Subcutaneous abdominal adipose tissue (tissue), 5 donors: ENCODE results near the gene C1orf159.
"Not testable (repeated sequence)": the region's sequence is repeated elsewhere in the genome, so short reads cannot be mapped to it uniquely, and the experiment has no call there.

ENCODE experiments used
- H3K27ac ChIP-seq: one replicate; pipeline ENCODE4 v1.7.0; 2013; ENCODE audit warnings: low read depth, mild to moderate bottlenecking, inconsistent platforms, low read length, moderate library complexity
- H3K27me3 ChIP-seq, 5 donors: one replicate each; pipeline ENCODE4 v1.7.0; 2013; ENCODE audit warnings: low read length in 5 of 5, inconsistent platforms in 1 of 5; ENCODE audit not compliant: control insufficient read depth in 5 of 5, insufficient read depth in 4 of 5
- H3K36me3 ChIP-seq, 5 donors: one replicate each; pipeline ENCODE4 v1.7.0; 2013; ENCODE audit warnings: low read length in 5 of 5; ENCODE audit not compliant: control insufficient read depth in 5 of 5, insufficient read depth in 5 of 5
- H3K4me1 ChIP-seq, 5 donors: one replicate each; pipeline ENCODE4 v1.7.0; 2013; ENCODE audit warnings: low read length in 5 of 5, mild to moderate bottlenecking in 3 of 5, moderate library complexity in 1 of 5; ENCODE audit not compliant: control insufficient read depth in 5 of 5, insufficient read depth in 5 of 5
- H3K4me3 ChIP-seq, 5 donors: one replicate each; pipeline ENCODE4 v1.7.0; 2013; ENCODE audit warnings: low read length in 5 of 5, low read depth in 1 of 5
- H3K9ac ChIP-seq, 5 donors: one replicate each; pipeline ENCODE4 v1.7.0; 2013; ENCODE audit warnings: low read length in 5 of 5, mild to moderate bottlenecking in 4 of 5, moderate library complexity in 3 of 5
- H3K9me3 ChIP-seq, 5 donors: one replicate each; pipeline ENCODE4 v1.7.0; 2013; ENCODE audit warnings: low read length in 5 of 5; ENCODE audit not compliant: control insufficient read depth in 5 of 5
- donor health status: healthy.
- donor health status: healthy.
- donor health status: healthy.
- donor health status: healthy.
- donor health status: healthy.

Gene C1orf159

GRCh38 chr1:1111516-1112236 lies 4.2 kb downstream of the C1orf159 start:
- Histone ChIP-seq H3K9me3 (peaks cover 0 to 9% (median 6%) of the 10 kb centered on the region in 5 donors), H3K36me3 (peaks cover 0 to 3% (median 0%) of the 10 kb centered on the region in 5 donors), H3K4me3 (no peak overlapping the region), H3K27ac (no peak overlapping the region), H3K27me3 (no peaks in the 10 kb centered on the region), H3K9ac (no peak overlapping the region), H3K4me1 (peaks cover 3 to 10% (median 6%) of the 10 kb centered on the region in 5 donors)

- no peaks in the 10 kb centered on the region for H3K27me3 ChIP-seq
- H3K36me3 ChIP-seq, result peaks cover 0 to 3% (median 0%) of the 10 kb centered on the region in 5 donors
- no peak overlapping the region for H3K4me3 ChIP-seq
- H3K4me1 ChIP-seq, result peaks cover 3 to 8% (median 5%) of the 10 kb centered on the region in 5 donors
- no peak overlapping the region for H3K27ac ChIP-seq
- no peak overlapping the region for H3K9ac ChIP-seq
- peaks cover 0 to 9% (median 6%) of the 10 kb centered on the region in 5 donors for H3K9me3 ChIP-seq
Observed at GRCh38 chr1:1110561-1110971, 5.3 kb downstream of the C1orf159 start.

GRCh38 chr1:1109743-1110142 lies 6.1 kb downstream of the C1orf159 start:
- Histone ChIP-seq H3K4me1 (peaks cover 0 to 3% (median 0%) of the 10 kb centered on the region in 5 donors), H3K4me3 (no peak overlapping the region), H3K9ac (no peak overlapping the region), H3K27me3 (no peaks in the 10 kb centered on the region), H3K27ac (no peak overlapping the region), H3K36me3 (peaks cover 0 to 3% (median 0%) of the 10 kb centered on the region in 5 donors), H3K9me3 (peaks cover 0 to 9% (median 6%) of the 10 kb centered on the region in 5 donors)

- Histone ChIP-seq H3K36me3 (no peaks in the 10 kb centered on the region), H3K27me3 (no peaks in the 10 kb centered on the region), H3K4me1 (no peaks in the 10 kb centered on the region), H3K4me3 (no peak overlapping the region), H3K9ac (no peak overlapping the region), H3K9me3 (no peaks in the 10 kb centered on the region), H3K27ac (no peak overlapping the region)
Observed at GRCh38 chr1:1106510-1107221, 9.2 kb downstream of the C1orf159 start.

GRCh38 chr1:1104152-1104551 lies 11.7 kb downstream of the C1orf159 start:
- H3K9ac ChIP-seq, H3K4me3 ChIP-seq, H3K4me1 ChIP-seq: not testable (repeated sequence)

GRCh38 chr1:1101503-1101902 lies 14.4 kb downstream of the C1orf159 start:
- Histone ChIP-seq H3K27me3 (no peaks in the 10 kb centered on the region), H3K4me1 (no peaks in the 10 kb centered on the region), H3K36me3 (no peaks in the 10 kb centered on the region), H3K27ac (no peak overlapping the region), H3K9ac (no peak overlapping the region), H3K9me3 (peaks cover 0 to 5% (median 0%) of the 10 kb centered on the region in 5 donors), H3K4me3 (no peak overlapping the region)

More at GRCh38 chr1:1104152-1104551, 11.7 kb downstream of the C1orf159 start:
- H3K27me3 ChIP-seq, H3K27ac ChIP-seq, H3K9me3 ChIP-seq, H3K36me3 ChIP-seq: not testable (repeated sequence)

DNA sequence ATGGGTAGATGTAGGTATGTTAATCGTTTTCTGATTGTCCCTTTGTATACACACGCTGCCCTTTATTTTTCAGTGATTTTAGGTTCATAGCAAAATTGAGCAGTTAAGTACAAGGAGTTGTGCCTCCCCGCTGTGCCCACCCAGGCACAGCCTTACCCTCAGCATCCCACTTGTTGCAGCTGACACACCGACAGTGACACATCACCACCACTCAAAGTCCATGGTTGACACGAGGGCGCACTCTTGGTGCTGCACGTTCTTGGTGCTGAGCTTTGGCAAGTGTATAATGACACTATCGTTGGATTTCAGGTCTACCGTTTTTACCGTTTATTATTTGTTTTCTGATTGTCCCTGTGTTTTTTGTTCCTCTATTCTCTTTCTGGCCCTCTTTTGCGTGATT lies 15.6 kb downstream of the C1orf159 start:
- Histone ChIP-seq H3K36me3 (no peaks in the 10 kb centered on the region), H3K27ac (no peak overlapping the region), H3K4me1 (no peaks in the 10 kb centered on the region), H3K9ac (no peak overlapping the region), H3K27me3 (no peaks in the 10 kb centered on the region), H3K9me3 (peaks cover 0 to 5% (median 0%) of the 10 kb centered on the region in 5 donors), H3K4me3 (no peak overlapping the region)

GRCh38 chr1:1099506-1100183 lies 16.2 kb downstream of the C1orf159 start:
- H3K4me3 ChIP-seq, result no peak overlapping the region
- no peaks in the 10 kb centered on the region for H3K4me1 ChIP-seq
- no peak overlapping the region for H3K9ac ChIP-seq
- no peak overlapping the region for H3K27ac ChIP-seq
- H3K36me3 ChIP-seq, result no peaks in the 10 kb centered on the region
- no peaks in the 10 kb centered on the region for H3K27me3 ChIP-seq
- H3K9me3 ChIP-seq, result peaks cover 0 to 5% (median 0%) of the 10 kb centered on the region in 5 donors

- Histone ChIP-seq H3K4me1 (no peaks in the 10 kb centered on the region), H3K9ac (no peak overlapping the region), H3K27ac (no peak overlapping the region), H3K27me3 (no peaks in the 10 kb centered on the region), H3K9me3 (peaks cover 0 to 5% (median 0%) of the 10 kb centered on the region in 5 donors), H3K36me3 (no peaks in the 10 kb centered on the region), H3K4me3 (no peak overlapping the region)
Observed at GRCh38 chr1:1098681-1099421, 17.0 kb downstream of the C1orf159 start.
